Measurements from ENCODE around the gene BCL7A. TPM values are rescaled to one million over a fixed set of nuclear protein-coding genes. Genes with fewer than 3 reads are reported as not detected.
"Not testable (repeated sequence)": the region's sequence is repeated elsewhere in the genome, so short reads cannot be mapped to it uniquely, and the experiment has no call there.

Gene BCL7A
- total and polyA plus RNA-seq, 7 donors: 3.6 to 14.3 (median 11.3) TPM

GRCh38 chr12:122054842-122055520 is 33.3 kb downstream of the BCL7A start:
- no peak overlapping the region for H3K4me3 ChIP-seq
- intact Hi-C loops (cut with DNase I): loop anchor here (1.0 to 5.0 kb wide), 3 partner anchors 68 to 142 kb away; no protein-coding TSS in a partner anchor
- DNase-seq (no peak), ATAC-seq (peak; percentile 16 to 41 (median 20))
- peaks cover 33% of the 10 kb centered on the region for H3K4me1 ChIP-seq
- H3K27me3 ChIP-seq (ENCODE audit: insufficient read depth in 3 of 3, low read length in 2 of 3): no peaks in the 10 kb centered on the region
- no peak for TF ChIP-seq CTCF (IDR thresholded peaks at IDR 0.05)
- peaks cover 0 to 17% of the 10 kb centered on the region in 2 donors for H3K36me3 ChIP-seq (ENCODE audit: insufficient read depth in 1 of 2, low read depth in 1 of 2)
- WGBS, 3 donors: 71 to 83% (median 73%) methylated on average over 27 of the region's 27 CpGs
- H3K27ac ChIP-seq: peak overlapping the region; percentile 56
- no peaks in the 10 kb centered on the region for H3K9me3 ChIP-seq

GRCh38 chr12:122056406-122056805 is 34.7 kb downstream of the BCL7A start:
- intact Hi-C loops (cut with DNase I): loop anchor here in 1 of 2 donors (5.0 kb wide), 1 partner anchor 141 kb away; no protein-coding TSS in a partner anchor
- H3K27me3 ChIP-seq (ENCODE audit: insufficient read depth in 3 of 3, low read length in 2 of 3); H3K9me3 ChIP-seq; DNase-seq; H3K4me3 ChIP-seq; H3K27ac ChIP-seq; ATAC-seq: not testable (repeated sequence)
- H3K4me1 ChIP-seq: peaks cover 23% of the 10 kb centered on the region
- 91 to 96% (median 96%) methylated on average over 7 of the region's 7 CpGs for WGBS, 3 donors
- peaks cover 0 to 22% of the 10 kb centered on the region in 2 donors for H3K36me3 ChIP-seq (ENCODE audit: insufficient read depth in 1 of 2, low read depth in 1 of 2)

- Histone ChIP-seq H3K4me3 (no peak overlapping the region), H3K27ac (no peak overlapping the region), H3K9me3 (no peaks in the 10 kb centered on the region), H3K36me3 (ENCODE audit: insufficient read depth in 1 of 2, low read depth in 1 of 2) (peaks cover 0 to 23% of the 10 kb centered on the region in 2 donors), H3K27me3 (ENCODE audit: insufficient read depth in 3 of 3, low read length in 2 of 3) (no peaks in the 10 kb centered on the region), H3K4me1 (peaks cover 16% of the 10 kb centered on the region)
- no peak for DNase-seq
- TF ChIP-seq CTCF (IDR thresholded peaks at IDR 0.05): no peak
- no peak for ATAC-seq
- intact Hi-C loops (cut with DNase I): loop anchor here in 1 of 2 donors (5.0 kb wide), 1 partner anchor 140 kb away; no protein-coding TSS in a partner anchor
- WGBS, 3 donors: 91 to 95% (median 94%) methylated on average over 11 of the region's 11 CpGs
These were observed 35.5 kb downstream of the BCL7A start for GRCh38 chr12:122057007-122057735.

GRCh38 chr12:122057769-122058168 is 36.1 kb downstream of the BCL7A start:
- peaks cover 0 to 23% of the 10 kb centered on the region in 2 donors for H3K36me3 ChIP-seq (ENCODE audit: insufficient read depth in 1 of 2, low read depth in 1 of 2)
- DNase-seq: no peak
- H3K4me3 ChIP-seq: no peak overlapping the region
- peaks cover 13% of the 10 kb centered on the region for H3K4me1 ChIP-seq
- WGBS, 3 donors: 90 to 98% (median 92%) methylated on average over 3 of the region's 3 CpGs
- H3K27ac ChIP-seq: no peak overlapping the region
- TF ChIP-seq CTCF (IDR thresholded peaks at IDR 0.05): no peak
- ATAC-seq: no peak
- H3K9me3 ChIP-seq: no peaks in the 10 kb centered on the region
- H3K27me3 ChIP-seq (ENCODE audit: insufficient read depth in 3 of 3, low read length in 2 of 3): no peaks in the 10 kb centered on the region
- intact Hi-C loops (cut with DNase I): loop anchor here in 1 of 2 donors (5.0 kb wide), 1 partner anchor 140 kb away; no protein-coding TSS in a partner anchor

GRCh38 chr12:122058549-122059149 is 37.0 kb downstream of the BCL7A start:
- Histone ChIP-seq H3K4me1 (peaks cover 16% of the 10 kb centered on the region), H3K36me3 (ENCODE audit: insufficient read depth in 1 of 2, low read depth in 1 of 2) (peaks cover 0 to 23% of the 10 kb centered on the region in 2 donors), H3K9me3 (no peaks in the 10 kb centered on the region), H3K4me3 (no peak overlapping the region), H3K27ac (no peak overlapping the region), H3K27me3 (ENCODE audit: insufficient read depth in 3 of 3, low read length in 2 of 3) (no peaks in the 10 kb centered on the region)
- DNase-seq: no peak
- ATAC-seq: no peak
- intact Hi-C loops (cut with DNase I): loop anchor here in 1 of 2 donors (5.0 kb wide), 1 partner anchor 139 kb away; no protein-coding TSS in a partner anchor
- WGBS, 3 donors: 93 to 94% (median 94%) methylated on average over 11 of the region's 11 CpGs
- no peak for TF ChIP-seq CTCF (IDR thresholded peaks at IDR 0.05)
